Measurements from ENCODE around the gene MFAP4. TPM values are rescaled to one million over a fixed set of nuclear protein-coding genes. Genes with fewer than 3 reads are reported as not detected.

Gene MFAP4
- total and polyA plus RNA-seq, 5 donors from 2014 or later, result not detected

DNA sequence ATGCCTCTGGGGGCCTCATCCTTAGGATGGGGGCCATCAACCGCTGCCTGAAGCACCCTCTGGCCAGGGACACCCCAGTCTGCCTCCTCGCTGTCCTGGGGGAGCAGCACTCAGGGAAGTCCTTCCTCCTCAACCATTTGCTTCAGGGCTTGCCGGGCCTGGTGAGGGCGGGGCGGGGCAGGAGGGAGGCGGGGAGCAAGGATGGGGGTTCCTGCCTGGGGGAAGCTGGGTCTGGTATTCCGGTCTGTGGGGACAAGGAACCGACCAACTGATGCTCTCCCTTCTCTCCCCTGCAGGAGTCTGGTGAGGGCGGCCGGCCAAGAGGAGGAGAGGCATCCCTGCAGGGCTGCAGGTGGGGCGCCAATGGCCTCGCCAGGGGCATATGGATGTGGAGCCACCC is 26.0 kb upstream of the MFAP4 start:
- Mint-ChIP-seq H3K36me3 (no peaks in the 10 kb centered on the region), H3K27me3 (peaks cover 18% of the 10 kb centered on the region), H3K27ac (no peak overlapping the region), H3K4me1 (peaks cover 0 to 8% (median 0%) of the 10 kb centered on the region in 4 donors), H3K4me3 (no peak overlapping the region), H3K9me3 (no peaks in the 10 kb centered on the region)
- no peak for DNase-seq
- ATAC-seq (ENCODE audit: low read depth in 2 of 2), result no peak
- Histone ChIP-seq H3K36me3 (ENCODE audit: control insufficient read depth, insufficient read depth, low read length) (no peaks in the 10 kb centered on the region), H3K4me1 (ENCODE audit: control insufficient read depth, insufficient read depth, low read length, poor library complexity, severe bottlenecking) (no peaks in the 10 kb centered on the region), H3K27me3 (ENCODE audit: control insufficient read depth, insufficient read depth, low read length) (no peaks in the 10 kb centered on the region), H3K27ac (ENCODE audit: insufficient read depth, low read length, poor library complexity, severe bottlenecking) (no peak overlapping the region), H3K4me3 (ENCODE audit: low read depth, low read length) (no peak overlapping the region), H3K9me3 (ENCODE audit: control insufficient read depth in 2 of 2, low read length in 2 of 2) (no peaks in the 10 kb centered on the region)

DNA sequence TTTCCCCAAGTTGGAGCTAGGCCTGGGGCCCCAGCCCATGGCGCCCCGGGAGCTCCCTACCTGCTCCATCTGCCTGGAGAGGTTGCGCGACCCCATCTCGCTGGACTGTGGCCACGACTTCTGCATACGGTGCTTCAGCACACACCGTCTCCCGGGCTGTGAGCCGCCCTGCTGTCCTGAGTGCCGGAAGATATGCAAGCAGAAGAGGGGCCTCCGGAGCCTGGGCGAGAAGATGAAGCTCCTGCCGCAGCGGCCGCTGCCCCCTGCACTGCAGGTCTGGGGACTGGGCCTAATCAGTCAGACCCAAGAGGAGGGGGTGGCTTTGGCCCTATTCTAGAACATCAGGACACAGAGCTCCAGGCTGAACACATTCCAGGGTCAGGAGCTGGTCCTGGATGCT is 25.5 kb upstream of the MFAP4 start:
- no peaks in the 10 kb centered on the region for H3K4me1 ChIP-seq (ENCODE audit: control insufficient read depth, insufficient read depth, low read length, poor library complexity, severe bottlenecking)
- no peak overlapping the region for H3K4me3 Mint-ChIP-seq
- H3K4me3 ChIP-seq (ENCODE audit: low read depth, low read length), result no peak overlapping the region
- no peaks in the 10 kb centered on the region for H3K36me3 Mint-ChIP-seq
- no peak overlapping the region for H3K27ac Mint-ChIP-seq
- H3K4me1 Mint-ChIP-seq, result peaks cover 0 to 4% (median 0%) of the 10 kb centered on the region in 4 donors
- no peak overlapping the region for H3K27ac ChIP-seq (ENCODE audit: insufficient read depth, low read length, poor library complexity, severe bottlenecking)
- no peaks in the 10 kb centered on the region for H3K9me3 Mint-ChIP-seq
- peaks cover 17% of the 10 kb centered on the region for H3K27me3 Mint-ChIP-seq
- no peaks in the 10 kb centered on the region for H3K36me3 ChIP-seq (ENCODE audit: control insufficient read depth, insufficient read depth, low read length)
- H3K9me3 ChIP-seq (ENCODE audit: control insufficient read depth in 2 of 2, low read length in 2 of 2), result no peaks in the 10 kb centered on the region
- ATAC-seq (ENCODE audit: low read depth in 2 of 2), result no peak
- DNase-seq, result no peak
- H3K27me3 ChIP-seq (ENCODE audit: control insufficient read depth, insufficient read depth, low read length), result no peaks in the 10 kb centered on the region

DNA sequence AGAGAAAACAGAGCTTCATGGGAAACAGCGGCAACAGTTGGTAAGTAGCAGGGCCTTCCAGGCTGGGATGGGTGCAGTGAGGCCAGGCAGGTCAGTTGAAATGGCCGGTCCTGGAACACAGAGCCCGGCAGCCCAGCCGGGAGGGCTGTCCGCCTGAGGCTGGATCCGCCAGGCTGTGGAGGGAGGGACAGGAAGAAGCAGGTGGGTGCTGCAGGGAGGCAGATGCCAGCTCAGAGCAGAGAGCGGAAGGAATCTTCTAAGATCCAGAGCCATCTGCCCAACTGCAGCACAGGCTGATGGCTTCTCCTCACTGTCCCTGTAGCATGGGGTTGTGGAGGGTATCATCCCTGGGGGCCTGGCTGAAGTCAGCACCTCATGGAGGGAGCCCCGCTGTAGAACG is 24.6 kb upstream of the MFAP4 start:
- Histone ChIP-seq H3K4me3 (ENCODE audit: low read depth, low read length) (no peak overlapping the region), H3K36me3 (ENCODE audit: control insufficient read depth, insufficient read depth, low read length) (no peaks in the 10 kb centered on the region), H3K27me3 (ENCODE audit: control insufficient read depth, insufficient read depth, low read length) (no peaks in the 10 kb centered on the region), H3K4me1 (ENCODE audit: control insufficient read depth, insufficient read depth, low read length, poor library complexity, severe bottlenecking) (no peaks in the 10 kb centered on the region), H3K9me3 (ENCODE audit: control insufficient read depth in 2 of 2, low read length in 2 of 2) (no peaks in the 10 kb centered on the region), H3K27ac (ENCODE audit: insufficient read depth, low read length, poor library complexity, severe bottlenecking) (no peak overlapping the region)
- Mint-ChIP-seq H3K4me1 (no peaks in the 10 kb centered on the region), H3K27ac (no peak overlapping the region), H3K27me3 (peaks cover 10% of the 10 kb centered on the region), H3K36me3 (no peaks in the 10 kb centered on the region), H3K9me3 (no peaks in the 10 kb centered on the region), H3K4me3 (no peak overlapping the region)
- ATAC-seq (ENCODE audit: low read depth in 2 of 2) (no peak), DNase-seq (no peak)

DNA sequence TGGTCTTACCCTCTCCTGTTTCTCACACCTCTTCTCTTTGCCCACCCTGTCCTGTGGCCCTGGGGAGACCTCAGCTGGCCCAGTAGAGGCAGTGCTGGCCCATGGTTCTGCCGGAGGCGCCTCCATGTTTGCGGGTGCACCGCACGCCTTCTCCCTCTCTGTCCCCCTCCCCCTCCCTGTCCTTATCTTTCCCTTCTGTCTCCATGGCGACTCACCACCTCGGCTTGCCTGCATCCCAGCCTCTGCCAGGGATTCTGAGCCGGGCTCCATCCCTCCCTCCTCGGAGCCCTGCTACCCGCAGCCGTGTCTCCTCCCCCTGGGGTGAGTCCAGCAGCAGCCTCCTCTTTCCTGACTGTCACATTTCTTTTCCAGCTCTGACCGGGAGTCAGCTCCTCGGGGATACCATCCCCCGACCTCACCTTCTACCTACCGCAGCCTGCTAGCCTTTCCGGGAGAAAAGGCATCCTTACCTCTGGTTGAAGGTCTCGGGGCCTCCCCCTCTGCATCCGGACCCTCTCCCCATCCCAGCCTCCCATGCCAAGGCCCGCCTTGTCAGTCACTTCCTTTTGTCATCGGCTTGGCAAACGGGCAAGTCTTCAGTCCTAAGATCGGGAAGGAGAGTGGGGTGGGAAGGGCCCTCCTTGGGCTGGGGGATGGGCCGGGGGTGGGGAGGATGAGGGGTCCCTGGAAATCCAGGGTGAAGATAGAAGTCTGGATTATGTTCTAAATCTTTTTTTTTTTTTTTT is 24.1 kb upstream of the MFAP4 start, which contains the start of gene RNF112:
TSS of gene RNF112 (plus strand) at position 358 of the 746 bp plus-strand sequence. CDS start at position 535, 177 bp downstream.
- Mint-ChIP-seq H3K27ac (no peak within 1 kb of the TSS), H3K4me1 (no peaks in the 10 kb centered on the region)

DNA sequence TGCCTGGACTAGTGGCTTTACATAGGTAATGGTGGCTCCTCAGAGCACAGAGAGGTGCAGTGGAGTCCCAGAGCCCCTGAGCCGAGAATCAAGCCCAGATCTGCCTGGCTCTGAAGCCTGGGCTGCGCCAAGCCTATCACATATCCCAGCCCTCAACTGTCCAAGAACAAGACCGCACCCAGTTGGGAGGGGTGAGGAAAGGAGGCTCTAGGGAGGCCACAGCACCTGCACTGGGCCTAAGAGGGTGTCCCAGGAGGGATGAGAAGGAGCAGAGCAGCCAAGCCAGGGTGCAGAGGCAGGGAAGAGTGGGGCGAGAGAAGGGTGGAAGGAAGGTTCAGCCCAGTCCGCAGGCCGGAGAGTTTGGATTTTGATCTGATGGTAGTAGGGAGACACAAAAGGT is 23.1 kb upstream of the MFAP4 start:
- Mint-ChIP-seq H3K9me3 (no peaks in the 10 kb centered on the region), H3K4me1 (no peaks in the 10 kb centered on the region)

More for the DNA sequence above, 24.1 kb upstream of the MFAP4 start, which contains the start of gene RNF112:
- Mint-ChIP-seq H3K27me3 (peaks cover 10% of the 10 kb centered on the region), H3K4me3 (no peak within 1 kb of the TSS), H3K36me3 (no peaks in the 10 kb centered on the region), H3K9me3 (no peaks in the 10 kb centered on the region)
- no peaks in the 10 kb centered on the region for H3K4me1 ChIP-seq (ENCODE audit: control insufficient read depth, insufficient read depth, low read length, poor library complexity, severe bottlenecking)
- no peaks in the 10 kb centered on the region for H3K9me3 ChIP-seq (ENCODE audit: control insufficient read depth in 2 of 2, low read length in 2 of 2)
- no peaks in the 10 kb centered on the region for H3K27me3 ChIP-seq (ENCODE audit: control insufficient read depth, insufficient read depth, low read length)
- H3K27ac ChIP-seq (ENCODE audit: insufficient read depth, low read length, poor library complexity, severe bottlenecking), result no peak within 1 kb of the TSS
- no peak for DNase-seq
- ATAC-seq (ENCODE audit: low read depth in 2 of 2), result no peak
- H3K4me3 ChIP-seq (ENCODE audit: low read depth, low read length), result no peak within 1 kb of the TSS
- H3K36me3 ChIP-seq (ENCODE audit: control insufficient read depth, insufficient read depth, low read length), result no peaks in the 10 kb centered on the region

DNA sequence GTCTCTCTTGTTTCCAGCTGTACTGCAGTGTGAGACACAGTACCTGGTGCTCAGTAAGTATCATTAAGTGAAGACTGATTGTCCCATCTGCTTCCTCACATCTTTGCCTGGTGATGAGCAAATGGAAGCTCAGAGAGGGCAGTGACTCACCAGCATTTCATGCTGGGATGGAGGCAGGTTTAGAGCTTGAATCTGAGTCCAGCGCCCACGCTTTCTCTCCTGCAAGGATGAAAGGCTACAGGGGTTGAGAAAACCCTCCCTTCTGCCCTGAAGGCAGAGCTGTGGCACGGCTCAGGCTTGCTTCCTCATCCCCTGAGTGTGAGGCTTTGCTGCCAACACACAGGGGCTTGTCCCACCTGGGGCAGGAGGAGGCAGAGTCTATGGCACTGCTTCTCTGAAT is 22.5 kb upstream of the MFAP4 start:
- Mint-ChIP-seq H3K4me3 (no peak overlapping the region), H3K27me3 (peaks cover 10% of the 10 kb centered on the region), H3K36me3 (no peaks in the 10 kb centered on the region), H3K9me3 (no peaks in the 10 kb centered on the region), H3K4me1 (no peaks in the 10 kb centered on the region), H3K27ac (no peak overlapping the region)
- no peaks in the 10 kb centered on the region for H3K36me3 ChIP-seq (ENCODE audit: control insufficient read depth, insufficient read depth, low read length)
- ATAC-seq (ENCODE audit: low read depth in 2 of 2) (no peak), DNase-seq (no peak)
- H3K4me1 ChIP-seq (ENCODE audit: control insufficient read depth, insufficient read depth, low read length, poor library complexity, severe bottlenecking), result no peaks in the 10 kb centered on the region
- no peak overlapping the region for H3K27ac ChIP-seq (ENCODE audit: insufficient read depth, low read length, poor library complexity, severe bottlenecking)
- H3K4me3 ChIP-seq (ENCODE audit: low read depth, low read length), result no peak overlapping the region
- H3K27me3 ChIP-seq (ENCODE audit: control insufficient read depth, insufficient read depth, low read length), result no peaks in the 10 kb centered on the region
- H3K9me3 ChIP-seq (ENCODE audit: control insufficient read depth in 2 of 2, low read length in 2 of 2), result no peaks in the 10 kb centered on the region

More for the DNA sequence above, 23.1 kb upstream of the MFAP4 start:
- DNase-seq (no peak), ATAC-seq (ENCODE audit: low read depth in 2 of 2) (no peak)
- no peaks in the 10 kb centered on the region for H3K4me1 ChIP-seq (ENCODE audit: control insufficient read depth, insufficient read depth, low read length, poor library complexity, severe bottlenecking)
- no peak overlapping the region for H3K27ac ChIP-seq (ENCODE audit: insufficient read depth, low read length, poor library complexity, severe bottlenecking)
- peaks cover 10% of the 10 kb centered on the region for H3K27me3 Mint-ChIP-seq
- H3K4me3 ChIP-seq (ENCODE audit: low read depth, low read length), result no peak overlapping the region
- H3K4me3 Mint-ChIP-seq, result no peak overlapping the region
- H3K27ac Mint-ChIP-seq, result no peak overlapping the region
- no peaks in the 10 kb centered on the region for H3K36me3 ChIP-seq (ENCODE audit: control insufficient read depth, insufficient read depth, low read length)
- H3K9me3 ChIP-seq (ENCODE audit: control insufficient read depth in 2 of 2, low read length in 2 of 2), result no peaks in the 10 kb centered on the region
- no peaks in the 10 kb centered on the region for H3K27me3 ChIP-seq (ENCODE audit: control insufficient read depth, insufficient read depth, low read length)
- H3K36me3 Mint-ChIP-seq, result no peaks in the 10 kb centered on the region

DNA sequence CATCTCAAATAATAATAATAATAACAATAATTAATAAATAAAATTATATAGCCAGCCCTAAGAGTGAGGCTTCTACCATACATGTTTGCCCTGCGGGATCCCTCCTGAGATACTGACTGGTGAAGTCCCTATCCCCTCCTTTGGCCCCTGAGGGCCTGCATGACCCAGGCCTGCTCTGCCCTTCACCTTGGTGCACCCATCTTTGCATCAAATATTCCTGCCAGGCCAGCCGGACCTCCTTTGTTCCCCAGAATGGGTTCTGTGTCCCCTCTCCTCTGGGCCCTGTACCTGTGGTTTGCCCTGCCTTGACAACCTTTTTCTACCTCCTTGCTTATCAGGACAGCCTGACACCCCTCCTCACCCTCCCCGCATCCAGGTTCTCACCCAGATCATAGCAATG is 22.1 kb upstream of the MFAP4 start:
- Mint-ChIP-seq H3K27me3 (peaks cover 10% of the 10 kb centered on the region), H3K4me1 (no peaks in the 10 kb centered on the region), H3K27ac (no peak overlapping the region), H3K36me3 (no peaks in the 10 kb centered on the region), H3K9me3 (no peaks in the 10 kb centered on the region), H3K4me3 (no peak overlapping the region)
- H3K4me3 ChIP-seq (ENCODE audit: low read depth, low read length), result no peak overlapping the region
- no peaks in the 10 kb centered on the region for H3K27me3 ChIP-seq (ENCODE audit: control insufficient read depth, insufficient read depth, low read length)
- no peaks in the 10 kb centered on the region for H3K4me1 ChIP-seq (ENCODE audit: control insufficient read depth, insufficient read depth, low read length, poor library complexity, severe bottlenecking)
- ATAC-seq (ENCODE audit: low read depth in 2 of 2) (no peak), DNase-seq (no peak)
- H3K27ac ChIP-seq (ENCODE audit: insufficient read depth, low read length, poor library complexity, severe bottlenecking), result no peak overlapping the region
- no peaks in the 10 kb centered on the region for H3K9me3 ChIP-seq (ENCODE audit: control insufficient read depth in 2 of 2, low read length in 2 of 2)
- H3K36me3 ChIP-seq (ENCODE audit: control insufficient read depth, insufficient read depth, low read length), result no peaks in the 10 kb centered on the region

DNA sequence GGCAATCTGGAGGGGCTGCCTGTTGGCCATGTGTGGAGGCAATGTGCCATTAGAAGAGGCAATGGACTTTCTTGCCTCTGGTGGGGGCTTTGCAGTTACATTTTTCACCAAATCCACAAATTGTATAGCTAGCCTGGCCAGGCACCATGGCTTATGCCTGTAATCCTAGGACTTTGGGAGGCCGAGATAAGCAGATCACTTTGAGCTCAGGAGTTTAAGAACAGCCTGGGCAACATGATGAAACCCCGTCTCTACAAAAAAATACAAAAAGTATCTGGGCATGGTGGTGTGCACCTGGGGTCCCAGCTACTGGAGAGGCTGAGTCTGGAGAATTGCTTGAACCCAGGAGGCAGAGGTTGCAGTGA is 21.3 kb upstream of the MFAP4 start:
- Histone ChIP-seq H3K9me3 (ENCODE audit: control insufficient read depth in 2 of 2, low read length in 2 of 2) (no peaks in the 10 kb centered on the region), H3K4me3 (ENCODE audit: low read depth, low read length) (no peak overlapping the region), H3K27me3 (ENCODE audit: control insufficient read depth, insufficient read depth, low read length) (no peaks in the 10 kb centered on the region), H3K36me3 (ENCODE audit: control insufficient read depth, insufficient read depth, low read length) (no peaks in the 10 kb centered on the region), H3K27ac (ENCODE audit: insufficient read depth, low read length, poor library complexity, severe bottlenecking) (no peak overlapping the region), H3K4me1 (ENCODE audit: control insufficient read depth, insufficient read depth, low read length, poor library complexity, severe bottlenecking) (no peaks in the 10 kb centered on the region)
- peaks cover 0 to 1% (median 0%) of the 10 kb centered on the region in 7 donors for H3K9me3 Mint-ChIP-seq
- H3K36me3 Mint-ChIP-seq, result peaks cover 3% of the 10 kb centered on the region
- no peak overlapping the region for H3K27ac Mint-ChIP-seq
- no peak overlapping the region for H3K4me3 Mint-ChIP-seq
- DNase-seq (no peak), ATAC-seq (ENCODE audit: low read depth in 2 of 2) (no peak)
- no peaks in the 10 kb centered on the region for H3K4me1 Mint-ChIP-seq
- peaks cover 10% of the 10 kb centered on the region for H3K27me3 Mint-ChIP-seq

All from CD4-positive, CD25-positive, alpha-beta regulatory T cell (primary cell).